GM23338 (cell line): ENCODE data around the gene CLEC1A. TPM values are rescaled to one million over a fixed set of nuclear protein-coding genes. Genes with fewer than 3 reads are reported as not detected.

ENCODE experiments used
- ATAC-seq: fragments of 200-7000 bp; cut with Tn5 transposase; 3 replicates; pipeline ENCODE4 v1.9.1; 2020
- DNase-seq: peaks from one replicate; pipeline ENCODE4 v3.0.0-alpha.2; 2015; ENCODE audit warnings: low spot score
- H2AFZ ChIP-seq: fragments of 200-600 bp; sonication (generic); 2 replicates; pipeline ENCODE4 v1.8.0; 2016; ENCODE audit warnings: antibody characterized with exemption, mild to moderate bottlenecking, moderate library complexity
- H3F3A ChIP-seq: fragments of 200-600 bp; sonication (generic); replicated peaks from 2 replicates; pipeline ENCODE4 v1.8.0; 2017; ENCODE audit warnings: antibody characterized with exemption, mixed run types, low read depth
- H3K27ac ChIP-seq: fragments of 200-600 bp; sonication (generic); 2 replicates; pipeline ENCODE4 v1.6.1; 2016; ENCODE audit warnings: low read depth
- H3K27me3 ChIP-seq: fragments of 200-600 bp; sonication (generic); 2 replicates; pipeline ENCODE4 v1.8.0; 2016; ENCODE audit warnings: mild to moderate bottlenecking, mixed run types, moderate library complexity; ENCODE audit not compliant: insufficient read depth
- H3K36me3 ChIP-seq: fragments of 200-600 bp; sonication (generic); 2 replicates; pipeline ENCODE4 v1.8.0; 2016; ENCODE audit warnings: mild to moderate bottlenecking; ENCODE audit not compliant: insufficient read depth
- H3K4me1 ChIP-seq: fragments of 200-600 bp; sonication (generic); 2 replicates; pipeline ENCODE4 v1.8.0; 2016; ENCODE audit warnings: mild to moderate bottlenecking, moderate library complexity; ENCODE audit not compliant: insufficient read depth
- H3K4me2 ChIP-seq: fragments of 200-600 bp; sonication (generic); 2 replicates; pipeline ENCODE4 v1.7.1; 2017; ENCODE audit warnings: mixed run types
- H3K4me3 ChIP-seq: fragments of 200-600 bp; sonication (generic); 2 replicates; pipeline ENCODE4 v1.6.1; 2016; ENCODE audit warnings: mixed run types
- H3K79me2 ChIP-seq: fragments of 200-600 bp; sonication (generic); replicated peaks from 2 replicates; pipeline ENCODE4 v1.8.0; 2017; ENCODE audit warnings: mild to moderate bottlenecking; ENCODE audit not compliant: insufficient read depth
- H3K9me2 ChIP-seq: fragments of 200-600 bp; sonication (generic); 2 replicates; pipeline ENCODE4 v1.8.0; 2017; ENCODE audit not compliant: insufficient read depth
- H4K20me1 ChIP-seq: fragments of 200-600 bp; sonication (generic); replicated peaks from 2 replicates; pipeline ENCODE4 v1.8.0; 2017; ENCODE audit warnings: mild to moderate bottlenecking; ENCODE audit not compliant: insufficient read depth
- H3K27ac Mint-ChIP-seq: 2 replicates; pipeline ENCODE4 v1.8.0; 2020; ENCODE audit warnings: inconsistent platforms, mild to moderate bottlenecking, moderate library complexity, mixed read lengths
- H3K27me3 Mint-ChIP-seq: 3 replicates; pipeline ENCODE4 v1.8.0; 2022; ENCODE audit warnings: low read depth, mild to moderate bottlenecking, moderate library complexity, mixed read lengths, inconsistent platforms; ENCODE audit not compliant: insufficient read depth, poor library complexity
- H3K36me3 Mint-ChIP-seq: 3 replicates; pipeline ENCODE4 v1.8.0; 2021; ENCODE audit warnings: low read depth, mild to moderate bottlenecking, inconsistent platforms, moderate library complexity, mixed read lengths
- H3K4me1 Mint-ChIP-seq: 3 replicates; pipeline ENCODE4 v1.8.0; 2020; ENCODE audit warnings: mild to moderate bottlenecking, inconsistent platforms, mixed read lengths
- H3K4me3 Mint-ChIP-seq: 3 replicates; pipeline ENCODE4 v1.8.0; 2021; ENCODE audit warnings: moderate library complexity, mild to moderate bottlenecking, inconsistent platforms, mixed read lengths
- H3K9me3 Mint-ChIP-seq: 3 replicates; pipeline ENCODE4 v1.8.0; 2020; ENCODE audit warnings: moderate library complexity, mild to moderate bottlenecking, inconsistent platforms, mixed read lengths
- CREB1 ChIP-seq: fragments of 250-450 bp; sonication (Bioruptor Pico); IDR thresholded peaks from 2 replicates; pipeline ENCODE4 v1.5.0; 2020; ENCODE audit warnings: low read depth, mild to moderate bottlenecking, moderate library complexity
- CTCF ChIP-seq, 2 experiments: fragments of 200-600 bp in 1 of 2; sonication (generic) in 1 of 2; conservative IDR thresholded peaks; 2 replicates each; pipeline versions ENCODE4 v1.5.1 to v1.6.1; 2016 to 2017; ENCODE audit warnings: antibody characterized with exemption in 2 of 2, low read depth in 2 of 2, mild to moderate bottlenecking in 2 of 2, moderate library complexity in 1 of 2
- JUNB ChIP-seq: IDR thresholded peaks from one replicate; pipeline ENCODE4 v1.6.1; 2016; ENCODE audit warnings: antibody characterized with exemption; ENCODE audit not compliant: unreplicated experiment
- REST ChIP-seq: IDR thresholded peaks from one replicate; pipeline ENCODE4 v1.6.1; 2018; ENCODE audit warnings: antibody characterized with exemption; ENCODE audit not compliant: unreplicated experiment
- STAT1 ChIP-seq: IDR thresholded peaks from one replicate; pipeline ENCODE4 v1.6.1; 2016; ENCODE audit warnings: antibody characterized with exemption; ENCODE audit not compliant: unreplicated experiment
- ZNF114 ChIP-seq: fragments of 250-450 bp; sonication (Bioruptor Pico); IDR thresholded peaks from 2 replicates; pipeline ENCODE4 v1.5.0; 2020; ENCODE audit warnings: mild to moderate bottlenecking, moderate library complexity
- ZNF331 ChIP-seq: fragments of 250-450 bp; sonication (Bioruptor Pico); IDR thresholded peaks from 2 replicates; pipeline ENCODE4 v1.5.0; 2020; ENCODE audit warnings: low read depth, mild to moderate bottlenecking, moderate library complexity
- ZNF462 ChIP-seq: fragments of 250-450 bp; sonication (Bioruptor Pico); IDR thresholded peaks from 2 replicates; pipeline ENCODE4 v1.5.0; 2020; ENCODE audit warnings: mild to moderate bottlenecking, moderate library complexity
- polyA plus RNA-seq: library from polyadenylated mRNA; unstranded; fragments of >200 nt; fragmentation: Nextera tagmentation; extraction: Ambion mirVana; gene quantifications from 2 replicates; pipeline ENCODE4 v1.2.1, GENCODE V29; 2016
- total RNA-seq: library from RNA; depleted of rRNA; stranded (reverse); fragments of >200 nt; shearing (Covaris generic); gene quantifications from 2 replicates; pipeline ENCODE4 v1.2.3, GENCODE V29; 2014

Gene CLEC1A
- total and polyA plus RNA-seq, 2 experiments from 2014 or later, result 1.1 TPM; not detected in 1

- no peak for TF ChIP-seq ZNF462 (CRISPR knock-in tag)
These were observed 73.5 kb downstream of the CLEC1A start (continued) for GRCh38 chr12:10025236-10025635.

- H4K20me1 ChIP-seq, result no peaks in the 10 kb centered on the region; the same call in 1 of the 2 replicates
- ATAC-seq (no peak), DNase-seq (no peak)
- H3F3A ChIP-seq, result no peaks in the 10 kb centered on the region
- no peak overlapping the region for H3K4me2 ChIP-seq
- H3K36me3 Mint-ChIP-seq, result no peaks in the 10 kb centered on the region
- H3K27ac ChIP-seq, result no peak overlapping the region
- peaks cover 10% of the 10 kb centered on the region for H3K4me1 Mint-ChIP-seq
- no peaks in the 10 kb centered on the region for H3K9me3 Mint-ChIP-seq
- no peaks in the 10 kb centered on the region for H3K79me2 ChIP-seq
- H3K4me3 Mint-ChIP-seq, result no peak overlapping the region
- peaks cover 15% of the 10 kb centered on the region for H3K4me1 ChIP-seq
- H3K9me2 ChIP-seq, result peaks cover 4% of the 10 kb centered on the region; the same call in 1 of the 2 replicates
- H3K27me3 Mint-ChIP-seq, result no peaks in the 10 kb centered on the region
- no peak overlapping the region for H3K27ac Mint-ChIP-seq
- no peaks in the 10 kb centered on the region for H3K36me3 ChIP-seq
- no peak overlapping the region for H3K4me3 ChIP-seq
- no peak overlapping the region for H2AFZ ChIP-seq
- H3K27me3 ChIP-seq, result no peaks in the 10 kb centered on the region
- TF ChIP-seq ZNF114 (CRISPR knock-in tag), result no peak
- no peak for TF ChIP-seq CTCF (conservative IDR thresholded peaks at IDR 0.05; ENCODE audit: low read depth in 2 of 2)
- no peak for TF ChIP-seq JUNB
- TF ChIP-seq ZNF331 (CRISPR knock-in tag), result no peak
- TF ChIP-seq REST, result no peak
- no peak for TF ChIP-seq STAT1
- no peak for TF ChIP-seq CREB1 (CRISPR knock-in tag)
These were observed 77.4 kb downstream of the CLEC1A start for GRCh38 chr12:10021342-10021741.
